ENCODE data around the gene MSTN. TPM values are rescaled to one million over a fixed set of nuclear protein-coding genes. Genes with fewer than 3 reads are reported as not detected.

MSTN gene
- total and polyA plus RNA-seq, 4 donors = 0.08 to 0.21 (median 0.09) TPM; not detected in 1

- no peaks in the 10 kb centered on the region for H3K9me3 ChIP-seq (ENCODE audit: control insufficient read depth in 4 of 4, low read length in 3 of 4)
- no peak overlapping the region for H3K9ac ChIP-seq (ENCODE audit: low read depth in 1 of 2, low read length in 2 of 2)
- no peaks in the 10 kb centered on the region for H3K36me3 ChIP-seq (ENCODE audit: control insufficient read depth in 4 of 4, insufficient read depth in 3 of 4, low read depth in 1 of 4, low read length in 3 of 4)
- H3K4me3 ChIP-seq (ENCODE audit: low read depth in 1 of 3, low read length in 3 of 3) = no peak overlapping the region
- no peaks in the 10 kb centered on the region for H3K27me3 ChIP-seq (ENCODE audit: control insufficient read depth in 4 of 4, insufficient read depth in 4 of 4, low read length in 3 of 4)
- no peak for TF ChIP-seq RXRA (IDR thresholded peaks at IDR 0.05)
- no peak for TF ChIP-seq ATF3 (IDR thresholded peaks at IDR 0.05)
- TF ChIP-seq HNF4G (IDR thresholded peaks at IDR 0.05) = no peak
- TF ChIP-seq REST (IDR thresholded peaks at IDR 0.05) = no peak
- TF ChIP-seq MAX (IDR thresholded peaks at IDR 0.05) = no peak
- no peak for TF ChIP-seq SP1 (IDR thresholded peaks at IDR 0.05)
- TF ChIP-seq FOXA2 (IDR thresholded peaks at IDR 0.05) = no peak
- no peak for TF ChIP-seq RAD21 (IDR thresholded peaks at IDR 0.05)
- no peak for TF ChIP-seq FOXA1 (IDR thresholded peaks at IDR 0.05)
- no peak for TF ChIP-seq NR2F2 (IDR thresholded peaks at IDR 0.05)
- no peak for TF ChIP-seq CTCF (IDR thresholded peaks at IDR 0.05; ENCODE audit: low read depth, low read length, missing input control)
- TF ChIP-seq TAF1 (conservative IDR thresholded peaks at IDR 0.05) = no peak
- no peak for TF ChIP-seq JUND (IDR thresholded peaks at IDR 0.05)
- TF ChIP-seq YY1 (IDR thresholded peaks at IDR 0.05) = no peak
- TF ChIP-seq ZBTB33 (IDR thresholded peaks at IDR 0.05) = no peak
- TF ChIP-seq EGR1 (IDR thresholded peaks at IDR 0.05; ENCODE audit: low read depth in 2 of 2) = no peak
- TF ChIP-seq HNF4A (conservative IDR thresholded peaks at IDR 0.05) = no peak
- no peak for TF ChIP-seq GABPA (IDR thresholded peaks at IDR 0.05 in 1 of 2, conservative IDR thresholded peaks at IDR 0.05 in 1 of 2)
- peaks cover 0 to 4% (median 0%) of the 10 kb centered on the region in 4 donors for H3K4me1 ChIP-seq (ENCODE audit: control insufficient read depth in 4 of 4, insufficient read depth in 4 of 4, low read length in 3 of 4)
- no peak overlapping the region for H3K27ac ChIP-seq (ENCODE audit: low read depth in 1 of 2, low read length in 2 of 2)
- DNase-seq (ENCODE audit: low spot score) = no peak
These were observed 11.3 kb downstream of the MSTN start for GRCh38 chr2:190051223-190051622.

Measured in liver (tissue), 9 donors.